HG02884 (cell line): ENCODE measurements around the gene LIN28A.
A peak's percentile ranks its signal among the peaks of the same experiment; 100 is the strongest.

Experiments
- ATAC-seq: cut with Tn5 transposase; IDR thresholded peaks from one replicate; pipeline ENCODE4 v1.9.1; 2021; ENCODE audit warnings: mild to moderate bottlenecking, moderate library complexity; ENCODE audit not compliant: unreplicated experiment

Gene LIN28A

DNA sequence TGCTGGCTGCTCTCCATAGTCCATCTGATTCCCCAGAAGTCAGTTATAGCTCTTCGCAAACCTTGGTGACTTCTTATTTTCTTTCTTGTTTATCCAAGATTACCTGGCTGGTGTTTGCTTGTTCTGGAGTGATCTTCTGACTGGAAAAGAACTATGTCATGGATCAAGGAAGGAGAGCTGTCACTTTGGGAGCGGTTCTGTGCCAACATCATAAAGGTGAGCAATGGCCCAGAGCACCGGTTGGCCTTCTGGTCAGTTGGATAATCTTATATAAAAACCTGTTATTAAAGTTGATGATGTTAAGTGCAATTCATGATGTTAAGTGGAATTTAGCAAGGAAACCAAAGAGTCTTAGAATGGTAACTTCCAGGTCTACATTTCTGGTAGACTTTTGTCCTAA lies 22.2 kb downstream of the LIN28A start:
- ATAC-seq, result no peak

DNA sequence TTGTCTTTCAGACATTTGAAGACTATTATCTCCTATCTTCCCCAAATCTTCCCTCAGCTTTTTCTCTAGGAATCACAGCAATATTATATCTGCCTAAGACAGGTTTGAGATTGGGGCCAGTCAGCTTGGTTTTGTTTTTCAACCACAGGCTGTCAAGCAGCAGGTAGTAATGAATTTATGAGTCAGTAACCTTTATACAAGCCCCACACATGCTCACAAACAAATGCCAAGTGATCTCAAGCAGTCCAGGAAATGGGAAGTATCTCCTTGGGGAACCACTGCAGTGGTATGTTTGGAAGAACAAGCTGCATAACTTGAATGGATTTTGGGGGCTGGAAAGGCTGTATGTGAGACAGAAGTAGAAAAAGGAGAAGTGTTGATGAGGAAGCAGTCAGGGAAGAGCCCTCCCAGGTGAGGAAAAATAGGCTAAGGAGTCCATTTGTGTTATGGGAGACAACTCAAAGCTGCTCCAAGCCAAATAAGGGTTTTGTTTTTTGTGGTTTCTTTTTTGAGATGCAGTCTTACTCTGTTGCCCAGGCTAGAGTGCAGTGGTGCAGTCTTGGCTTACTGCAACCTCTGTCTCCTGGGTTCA lies 23.6 kb downstream of the LIN28A start:
- ATAC-seq, result no peak

DNA sequence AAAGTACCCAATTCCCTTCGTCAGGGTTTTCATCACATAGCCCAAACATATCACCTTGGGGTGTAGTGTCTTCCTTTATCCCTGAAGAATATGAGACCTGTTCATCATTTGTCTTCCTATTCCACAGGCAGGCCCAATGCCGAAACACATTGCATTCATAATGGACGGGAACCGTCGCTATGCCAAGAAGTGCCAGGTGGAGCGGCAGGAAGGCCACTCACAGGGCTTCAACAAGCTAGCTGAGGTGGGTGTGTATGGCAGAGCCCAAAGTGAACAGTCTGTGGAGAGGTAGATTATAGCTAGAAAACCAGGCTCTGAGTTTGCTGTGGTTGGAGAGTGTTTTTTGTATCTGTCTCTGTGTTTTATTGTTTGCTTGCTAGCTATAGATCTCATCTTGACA lies 27.4 kb downstream of the LIN28A start:
- ATAC-seq, result no peak

DNA sequence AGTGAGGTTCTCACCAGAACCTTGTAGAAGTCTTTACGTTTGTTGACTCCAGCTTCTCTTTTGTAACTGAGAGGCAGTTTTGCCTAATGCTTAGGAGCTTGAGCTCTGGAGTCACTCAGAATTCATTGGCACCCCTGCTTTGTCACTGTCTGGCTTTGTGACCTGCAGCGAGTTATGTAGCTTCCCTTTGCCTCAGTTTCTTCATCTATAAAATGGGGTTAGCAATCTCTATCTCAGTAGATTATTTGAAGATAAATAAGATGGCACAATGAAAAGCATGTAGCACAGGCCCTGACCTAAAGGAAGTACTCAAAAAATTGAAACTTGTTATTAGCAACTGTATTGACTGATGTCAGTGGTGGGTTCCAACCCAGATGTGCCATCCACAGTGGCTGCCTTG lies 29.6 kb downstream of the LIN28A start:
- ATAC-seq, result no peak

DNA sequence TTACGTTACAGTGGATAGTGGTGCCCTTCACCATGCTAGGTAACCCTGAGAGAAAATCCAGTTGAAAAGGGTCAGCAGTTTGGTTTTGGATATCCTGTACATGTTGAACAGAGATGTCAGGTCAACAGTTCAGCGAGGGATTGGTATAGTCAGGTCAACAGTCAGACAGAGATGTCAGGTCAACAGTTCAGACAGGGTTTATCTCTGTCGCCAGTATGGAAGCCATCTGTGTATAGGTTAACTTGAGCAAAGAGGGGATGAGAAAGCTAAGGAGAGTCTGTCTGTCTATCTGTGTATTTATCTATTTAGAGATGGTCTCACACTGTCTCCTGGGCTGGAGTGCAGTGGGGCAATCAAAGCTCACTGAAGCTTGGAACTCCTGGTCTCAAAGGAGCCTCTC lies 39.3 kb downstream of the LIN28A start:
- no peak for ATAC-seq

DNA sequence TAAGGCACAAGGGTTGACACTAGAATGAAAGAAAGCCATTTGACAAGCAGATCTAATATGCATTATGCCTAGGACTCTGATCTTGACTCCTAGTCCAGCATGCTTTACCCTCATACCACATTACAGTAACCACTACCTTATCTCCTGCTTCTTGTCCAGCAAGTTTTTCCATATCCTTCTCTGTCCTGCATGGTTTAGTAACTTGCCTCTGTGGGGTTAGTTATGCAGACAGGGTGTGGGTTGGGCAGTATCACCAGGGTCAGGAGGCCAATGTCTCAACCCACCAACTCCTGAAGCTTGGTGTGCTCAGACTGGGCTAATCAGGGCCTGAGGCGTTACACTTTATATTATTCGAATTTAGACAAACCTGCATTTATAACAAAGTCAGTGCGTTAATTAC lies 40.3 kb downstream of the LIN28A start:
- ATAC-seq, result no peak

DNA sequence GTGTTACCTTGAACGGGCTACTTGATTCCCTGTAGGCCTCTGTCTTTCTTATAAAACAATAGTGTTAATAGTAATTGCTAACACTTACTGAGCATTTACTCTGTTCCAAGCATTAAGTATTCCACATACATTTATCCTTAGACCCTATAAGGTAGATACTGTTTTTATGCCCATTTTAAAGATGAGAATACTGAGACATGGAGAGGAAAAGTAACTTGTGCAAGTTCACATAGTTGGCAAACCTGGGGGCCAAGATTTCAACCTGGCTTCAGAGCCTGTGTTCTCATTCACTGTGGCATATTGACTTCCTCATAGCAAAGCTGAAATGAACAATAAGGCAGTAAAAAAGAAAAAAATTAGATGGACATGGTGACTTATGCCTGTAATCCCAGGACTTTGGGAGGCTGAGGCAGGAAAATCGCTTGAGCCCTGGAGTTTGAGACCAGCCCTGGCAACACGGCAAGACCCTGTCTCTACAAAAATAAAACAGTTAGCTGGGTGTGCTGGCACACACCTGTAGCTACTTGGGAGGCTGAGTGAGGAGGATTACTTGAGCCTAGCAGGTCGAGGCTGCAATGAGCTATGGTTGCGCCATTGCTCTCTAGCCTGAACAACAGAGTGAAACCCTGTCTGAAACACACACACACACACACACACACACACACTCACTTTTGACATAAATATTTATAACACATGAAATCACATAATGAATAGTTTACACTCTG lies 42.0 kb downstream of the LIN28A start:
- no peak for ATAC-seq

DNA sequence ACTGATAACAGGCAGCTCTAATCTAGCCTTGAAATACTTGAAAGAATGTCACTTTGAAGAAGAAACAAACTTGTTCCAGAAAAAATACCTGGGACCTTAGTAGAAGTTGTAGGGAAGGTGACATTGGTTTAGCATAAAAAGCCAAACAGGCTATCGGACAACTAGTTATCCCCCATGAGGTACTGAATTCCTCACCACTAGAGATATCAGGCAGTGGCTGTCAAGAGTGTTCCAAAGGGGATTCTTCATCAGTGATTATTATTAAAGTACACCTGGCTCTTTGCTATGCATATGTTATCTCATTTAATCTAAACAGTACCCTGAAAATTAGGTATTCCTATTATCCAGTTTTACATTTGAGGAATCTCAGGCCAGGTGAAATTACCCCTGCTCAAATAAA lies 48.5 kb downstream of the LIN28A start:
- no peak for ATAC-seq

DNA sequence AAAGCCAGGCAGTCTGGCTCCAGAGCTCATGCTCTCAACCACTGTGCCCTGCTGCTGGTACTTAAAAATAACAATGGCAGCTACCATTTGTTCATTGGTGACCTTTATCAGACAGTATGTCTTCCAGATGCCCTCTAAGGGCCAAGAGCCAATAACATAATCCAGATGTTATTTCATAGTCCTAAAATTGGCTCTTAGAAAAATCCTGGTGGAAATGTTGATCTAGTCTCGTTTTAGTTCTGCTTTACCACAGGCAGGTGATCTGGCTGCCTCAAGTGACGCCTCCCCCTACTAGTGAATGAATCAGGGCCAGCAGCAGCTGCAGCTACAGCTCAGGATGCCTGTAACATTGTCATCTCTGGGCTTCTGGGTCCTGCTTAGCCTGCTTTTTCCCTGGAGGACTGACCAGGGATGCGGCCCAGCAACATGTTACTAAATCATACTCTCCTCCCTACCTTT lies 49.0 kb downstream of the LIN28A start:
- ATAC-seq, result no peak

DNA sequence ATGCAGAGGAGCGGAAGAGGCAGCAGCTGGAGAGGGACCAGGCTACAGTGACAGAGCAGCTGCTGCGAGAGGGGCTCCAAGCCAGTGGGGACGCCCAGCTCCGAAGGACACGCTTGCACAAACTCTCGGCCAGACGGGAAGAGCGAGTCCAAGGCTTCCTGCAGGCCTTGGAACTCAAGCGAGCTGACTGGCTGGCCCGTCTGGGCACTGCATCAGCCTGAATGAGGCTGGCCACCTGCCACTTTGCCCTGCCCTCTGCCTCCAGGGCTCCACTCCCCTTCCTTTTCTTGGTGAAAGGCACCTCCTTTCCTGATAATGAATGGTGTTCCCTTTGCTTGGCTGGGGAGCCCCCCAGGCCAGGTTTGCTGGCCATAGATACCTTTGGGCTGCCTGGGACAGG lies 58.3 kb downstream of the LIN28A start:
- ATAC-seq, result no peak

DNA sequence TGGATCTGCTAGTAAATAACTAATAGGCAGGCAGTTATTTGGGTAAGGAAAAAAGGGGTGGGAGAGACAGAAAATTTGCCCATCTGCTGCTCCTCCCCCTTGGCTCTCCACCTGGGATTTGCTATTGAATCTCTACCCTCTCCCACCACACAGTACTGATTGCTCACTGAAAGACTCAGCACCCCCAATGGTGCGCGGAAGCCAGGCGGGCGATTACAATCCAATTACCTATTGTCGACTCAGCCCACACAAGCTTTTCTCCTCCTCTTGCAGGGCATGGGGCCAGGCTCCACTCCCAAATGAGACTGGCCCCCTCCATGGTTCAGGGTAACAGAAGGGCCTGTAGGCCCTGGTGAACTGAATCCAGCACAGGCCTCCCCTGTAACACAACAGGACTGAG lies 58.9 kb downstream of the LIN28A start:
- ATAC-seq, result no peak

DNA sequence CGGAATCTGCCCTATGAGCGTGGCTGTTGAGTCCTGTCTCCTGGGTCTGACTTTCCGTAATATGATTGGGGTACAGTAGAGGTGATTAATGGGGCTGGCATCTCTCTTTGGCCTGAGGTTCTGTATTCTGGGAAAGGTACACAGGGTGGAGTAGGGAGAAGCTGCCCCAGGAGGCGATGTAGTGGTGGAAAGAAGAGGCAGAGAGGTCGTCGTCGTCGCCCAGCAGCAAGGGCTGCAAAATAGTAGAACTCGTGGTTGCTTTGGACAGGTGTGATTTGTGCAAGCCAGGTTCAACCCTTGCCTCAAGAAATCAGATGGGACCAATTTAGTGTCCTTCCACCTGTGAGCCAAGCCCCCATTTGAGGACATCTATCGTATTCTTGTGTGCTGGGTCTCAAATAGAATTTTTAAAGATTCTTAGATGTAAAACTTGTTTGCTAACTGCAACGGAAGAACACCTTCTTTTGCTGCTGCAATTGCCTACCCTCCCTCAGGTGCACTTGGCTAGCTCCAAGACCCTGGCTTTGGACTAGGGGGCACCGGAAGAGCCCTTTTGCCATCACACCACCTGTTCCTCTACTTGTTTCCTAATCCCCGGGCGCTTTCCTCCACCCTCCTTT lies 60.4 kb downstream of the LIN28A start:
- no peak for ATAC-seq

DNA sequence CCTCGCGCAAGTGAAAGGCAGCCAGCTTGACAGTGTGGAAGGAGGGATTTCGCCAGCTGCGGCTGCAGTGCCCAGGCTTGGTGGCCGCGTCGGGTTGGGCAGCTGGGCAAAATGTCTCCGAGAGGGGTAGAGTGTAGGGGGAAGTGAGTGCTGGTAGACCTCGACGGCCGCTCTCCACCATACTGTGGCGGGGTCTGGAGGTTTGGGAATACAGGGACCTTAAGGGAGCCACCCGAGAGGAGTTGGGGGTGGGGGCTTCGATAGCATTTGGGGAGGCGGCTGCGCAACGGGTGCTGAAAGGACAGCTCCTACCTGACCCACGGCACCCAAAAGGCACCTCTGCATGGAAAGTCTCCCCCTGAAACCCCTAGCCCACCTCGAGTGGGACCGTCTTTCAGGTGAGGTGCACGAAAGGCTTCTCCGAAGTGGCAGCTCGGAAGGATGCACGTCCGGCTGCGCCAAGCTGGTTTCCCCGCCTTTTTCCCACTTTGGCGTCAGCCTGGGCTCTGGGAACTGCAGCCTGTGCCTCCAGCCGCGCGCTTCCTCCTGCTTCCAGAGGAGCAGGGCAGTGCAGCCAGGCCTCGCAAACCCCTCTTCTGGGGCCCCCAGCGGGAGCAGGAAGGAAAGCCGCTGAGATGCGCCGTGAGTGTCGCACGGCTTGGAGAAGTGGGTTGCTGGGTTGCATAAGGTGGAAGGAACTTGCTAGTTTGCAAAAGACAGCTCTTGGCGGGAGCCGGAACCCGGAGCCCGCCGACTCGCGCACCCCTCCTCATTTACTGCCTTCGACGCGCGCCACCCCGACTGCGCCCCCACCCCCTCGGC lies 61.1 kb downstream of the LIN28A start:
- ATAC-seq, result peak; percentile 16

DNA sequence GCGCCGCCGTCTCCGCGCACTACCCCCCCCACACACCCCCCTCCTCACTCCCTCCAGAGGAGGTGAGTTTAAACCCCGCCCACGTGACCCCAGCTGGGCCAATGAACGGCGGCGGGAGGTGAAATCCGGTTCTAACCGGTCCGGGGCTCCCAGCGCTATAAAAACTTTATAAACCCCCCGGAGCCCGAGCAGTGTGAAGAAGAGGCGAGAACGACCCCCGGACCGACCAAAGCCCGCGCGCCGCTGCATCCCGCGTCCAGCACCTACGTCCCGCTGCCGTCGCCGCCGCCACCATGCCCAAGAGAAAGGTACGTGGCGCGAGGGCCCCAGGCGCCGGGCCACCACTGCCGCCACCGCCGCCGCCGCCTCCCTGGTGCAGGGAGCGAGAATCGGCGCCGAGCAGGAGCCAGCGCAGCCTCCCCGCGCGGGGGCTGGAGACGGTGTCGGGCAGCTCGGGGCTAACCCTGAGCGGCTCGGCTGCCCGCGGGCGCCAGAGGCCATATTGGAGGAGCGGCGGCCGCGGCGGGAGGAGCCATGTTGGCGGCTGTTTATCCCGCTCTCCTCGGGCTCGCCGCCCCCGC lies 61.8 kb downstream of the LIN28A start, which contains the start of gene HMGN2:
Gene HMGN2, plus strand, starts transcription at position 121 of the 581 bp plus-strand sequence. Its CDS starts 173 bp downstream, at position 294.
- ATAC-seq, result peak; percentile 51

DNA sequence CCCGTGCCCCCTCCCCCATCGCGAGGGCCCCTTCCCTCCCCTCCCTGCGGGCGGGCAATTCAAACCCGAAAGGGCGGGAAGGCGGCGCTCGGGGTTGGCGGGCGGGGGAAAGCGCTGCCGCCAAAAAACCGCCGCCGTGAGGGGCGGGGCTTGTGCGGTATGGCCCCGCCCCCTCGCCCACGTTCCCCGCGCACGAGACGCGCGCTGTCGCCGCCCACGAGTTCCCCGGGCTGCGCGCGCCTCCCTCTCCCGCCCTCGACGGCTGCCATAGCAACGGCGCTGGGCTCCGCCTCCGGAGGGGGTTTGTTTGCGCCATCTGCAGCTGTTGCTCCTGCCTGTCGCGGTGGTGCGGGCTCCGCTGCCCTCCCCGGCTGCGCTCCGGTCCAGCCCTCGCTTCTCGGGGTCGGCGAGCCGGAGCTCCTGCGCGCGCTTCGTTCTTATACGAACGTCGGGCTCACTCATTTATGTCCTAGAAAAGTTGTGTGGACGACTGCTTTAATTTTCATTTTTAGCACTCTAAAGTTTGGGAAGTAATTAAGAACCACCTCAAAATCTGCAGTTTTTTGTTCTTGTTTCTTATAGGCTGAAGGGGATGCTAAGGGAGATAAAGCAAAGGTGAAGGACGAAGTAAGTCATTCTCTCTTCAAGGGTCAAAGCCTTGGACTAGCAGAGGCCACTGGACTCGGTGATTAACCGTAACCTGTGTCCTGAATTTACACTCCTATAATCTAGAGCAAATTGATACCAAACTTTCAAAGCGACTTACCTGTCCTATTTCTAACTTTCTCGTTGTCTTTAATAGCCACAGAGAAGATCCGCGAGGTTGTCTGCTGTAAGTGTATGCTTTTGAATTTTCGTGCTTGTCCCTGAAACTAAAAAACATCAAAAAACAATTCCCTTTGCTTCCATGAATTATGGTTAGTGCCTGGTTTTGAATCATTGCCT lies 62.6 kb downstream of the LIN28A start:
- ATAC-seq, result peak; percentile 56

DNA sequence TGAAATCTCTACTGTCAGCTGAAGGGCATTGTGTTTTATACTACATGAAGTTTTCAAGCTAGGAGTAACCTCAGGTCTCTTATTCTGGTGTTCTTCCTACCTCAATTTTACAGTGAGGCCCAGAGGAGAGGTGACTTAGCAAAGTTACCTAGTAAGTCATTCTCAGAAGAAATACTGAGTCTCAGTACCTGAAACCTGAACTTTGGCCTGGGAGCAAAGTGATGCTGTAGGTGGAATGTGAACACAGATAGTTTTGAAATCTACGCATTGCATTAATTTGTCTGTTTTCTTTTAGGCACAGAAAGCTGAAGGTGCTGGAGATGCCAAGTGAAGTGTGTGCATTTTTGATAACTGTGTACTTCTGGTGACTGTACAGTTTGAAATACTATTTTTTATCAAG lies 64.2 kb downstream of the LIN28A start:
- ATAC-seq, result no peak

DNA sequence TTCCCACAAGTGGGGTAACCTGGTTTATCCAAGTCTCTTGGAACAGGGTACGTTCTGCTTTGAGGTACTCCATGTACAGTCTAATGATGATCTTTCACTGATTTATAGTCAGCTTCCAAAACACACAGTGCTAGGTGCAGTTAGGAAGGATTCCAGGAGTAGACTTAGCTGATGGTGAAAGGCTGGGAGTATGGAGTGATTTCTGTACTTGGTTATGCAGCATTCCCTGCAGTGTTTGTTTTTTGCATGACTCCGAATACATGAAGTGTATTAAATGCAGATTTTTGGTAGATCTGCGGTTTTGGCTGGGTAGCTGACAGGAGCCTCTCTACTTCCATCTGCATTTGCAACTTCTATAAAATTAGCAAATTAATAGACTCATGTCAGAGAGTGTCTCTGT lies 65.4 kb downstream of the LIN28A start:
- no peak for ATAC-seq

DNA sequence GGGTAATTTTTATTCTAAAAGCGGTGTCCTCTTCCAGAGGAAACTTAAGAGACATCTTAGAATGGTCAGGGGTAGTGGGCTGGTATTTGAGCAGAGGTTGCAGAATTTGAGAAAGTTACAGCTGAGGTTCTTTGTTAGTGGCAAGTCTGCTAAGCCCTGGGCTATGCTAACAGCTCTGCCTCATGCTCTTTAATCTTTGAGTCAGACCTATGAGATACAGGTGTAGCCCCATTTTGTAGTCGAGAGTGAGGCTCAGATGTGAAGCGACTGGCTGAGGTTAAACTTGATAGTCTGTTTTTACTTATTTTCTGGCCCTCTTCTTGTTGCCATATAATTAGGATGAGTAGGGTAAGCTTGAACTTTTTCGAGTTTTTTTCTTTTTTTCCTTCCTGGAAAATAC lies 66.3 kb downstream of the LIN28A start:
- no peak for ATAC-seq

DNA sequence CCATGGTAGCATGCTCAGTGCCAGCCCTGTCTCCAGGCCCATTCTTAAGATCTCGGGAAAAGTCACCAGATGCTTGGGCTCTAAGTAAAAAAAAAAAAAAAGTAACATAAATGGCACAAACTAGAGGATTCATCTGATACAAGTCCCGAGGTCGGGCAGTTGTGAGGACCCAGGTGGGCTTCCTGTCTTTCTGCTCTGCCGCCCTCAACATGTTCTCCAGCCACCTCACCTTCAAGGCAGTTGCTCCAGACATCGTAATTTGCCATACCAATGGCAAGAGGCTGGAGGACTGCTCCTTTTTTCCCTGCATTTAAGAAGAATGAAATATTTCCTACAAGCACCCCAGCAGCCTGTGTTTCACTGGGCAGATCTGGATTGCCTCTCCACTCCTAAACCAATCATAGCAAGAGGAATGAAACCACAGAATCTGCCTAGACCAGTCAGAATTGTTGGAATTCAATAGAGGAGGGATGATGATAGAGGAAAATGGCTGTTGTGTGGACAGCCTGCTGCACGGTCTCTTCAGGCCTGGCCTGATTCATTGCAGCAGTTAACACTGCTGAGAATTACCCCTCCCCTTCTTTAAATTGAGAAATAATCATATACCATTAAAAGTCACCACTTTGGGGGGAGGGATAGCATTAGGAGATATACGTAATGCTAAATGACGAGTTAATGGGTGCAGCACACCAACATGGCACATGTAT lies 67.0 kb downstream of the LIN28A start:
- no peak for ATAC-seq
